Measurements from ENCODE around the gene HIVEP3. TPM values are rescaled to one million over a fixed set of nuclear protein-coding genes. Genes with fewer than 3 reads are reported as not detected.

HIVEP3 gene
- total RNA-seq, 3 donors from 2014 or later = 107 to 117 (median 114) TPM

- peaks cover 45% of the 10 kb centered on the region for H3K36me3 Mint-ChIP-seq (ENCODE audit: insufficient read depth)
- DNase-seq = no peak
- no peak for ATAC-seq
- no peaks in the 10 kb centered on the region for H3K9me3 Mint-ChIP-seq
- H3K4me3 Mint-ChIP-seq = no peak overlapping the region
- no peaks in the 10 kb centered on the region for H3K27me3 Mint-ChIP-seq (ENCODE audit: low read depth)
- H3K4me1 Mint-ChIP-seq (ENCODE audit: low read depth) = peaks cover 55% of the 10 kb centered on the region
These were observed 295.6 kb downstream of the HIVEP3 start for GRCh38 chr1:41622859-41623732.

- no peak for ATAC-seq
- no peak overlapping the region for H3K4me3 Mint-ChIP-seq
- H3K9me3 Mint-ChIP-seq = no peaks in the 10 kb centered on the region
- H3K36me3 Mint-ChIP-seq (ENCODE audit: insufficient read depth) = peaks cover 44% of the 10 kb centered on the region
- H3K27me3 Mint-ChIP-seq (ENCODE audit: low read depth) = no peaks in the 10 kb centered on the region
- DNase-seq = no peak
- peaks cover 50% of the 10 kb centered on the region for H3K4me1 Mint-ChIP-seq (ENCODE audit: low read depth)
These were observed 296.3 kb downstream of the HIVEP3 start for GRCh38 chr1:41622402-41622801.

DNA sequence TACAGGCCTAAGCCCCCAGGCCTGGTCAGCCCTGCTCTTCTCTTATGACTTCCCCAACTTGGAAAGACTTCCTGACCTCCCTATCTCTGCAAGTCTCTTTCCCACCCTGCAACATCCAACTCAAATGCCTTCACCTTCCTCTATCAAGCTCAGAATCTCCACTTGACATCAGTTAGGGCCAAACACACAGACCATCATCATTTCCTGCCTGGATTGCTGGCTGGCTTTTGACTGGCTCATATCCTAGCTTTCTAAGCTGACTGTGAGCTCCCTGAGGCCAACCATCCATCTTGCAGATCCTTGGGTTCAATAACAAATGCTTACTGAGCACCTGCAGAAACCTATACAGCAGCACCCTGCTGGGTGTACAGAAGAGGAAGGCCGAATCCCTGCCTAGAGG lies 296.9 kb downstream of the HIVEP3 start:
- Mint-ChIP-seq H3K4me1 (ENCODE audit: low read depth) (peaks cover 43% of the 10 kb centered on the region), H3K36me3 (ENCODE audit: insufficient read depth) (peaks cover 46% of the 10 kb centered on the region), H3K9me3 (no peaks in the 10 kb centered on the region), H3K4me3 (no peak overlapping the region), H3K27me3 (ENCODE audit: low read depth) (no peaks in the 10 kb centered on the region)
- DNase-seq (no peak), ATAC-seq (no peak)

DNA sequence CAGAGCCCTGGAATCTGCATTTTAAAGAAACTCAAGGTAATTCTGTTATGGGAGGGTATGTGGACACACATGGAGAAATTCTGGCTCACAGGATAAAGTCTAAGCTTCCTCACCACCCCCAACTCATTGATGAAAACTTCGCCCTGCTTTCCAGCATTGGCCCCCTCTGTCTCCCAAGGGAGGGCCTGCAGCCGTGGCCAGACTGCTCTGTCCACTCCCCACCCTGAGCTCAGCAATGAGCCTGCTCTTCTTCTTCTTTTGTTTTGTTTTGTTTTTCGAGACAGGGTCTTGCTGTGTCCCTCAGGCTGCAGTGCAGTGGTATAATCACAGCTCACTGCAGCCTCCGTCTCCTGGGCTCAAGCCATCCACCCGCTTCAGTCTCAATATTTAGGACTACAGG lies 297.5 kb downstream of the HIVEP3 start:
- DNase-seq (no peak), ATAC-seq (no peak)
- no peaks in the 10 kb centered on the region for H3K27me3 Mint-ChIP-seq (ENCODE audit: low read depth)
- peaks cover 42% of the 10 kb centered on the region for H3K36me3 Mint-ChIP-seq (ENCODE audit: insufficient read depth)
- peaks cover 39% of the 10 kb centered on the region for H3K4me1 Mint-ChIP-seq (ENCODE audit: low read depth)
- no peaks in the 10 kb centered on the region for H3K9me3 Mint-ChIP-seq
- H3K4me3 Mint-ChIP-seq = no peak overlapping the region

DNA sequence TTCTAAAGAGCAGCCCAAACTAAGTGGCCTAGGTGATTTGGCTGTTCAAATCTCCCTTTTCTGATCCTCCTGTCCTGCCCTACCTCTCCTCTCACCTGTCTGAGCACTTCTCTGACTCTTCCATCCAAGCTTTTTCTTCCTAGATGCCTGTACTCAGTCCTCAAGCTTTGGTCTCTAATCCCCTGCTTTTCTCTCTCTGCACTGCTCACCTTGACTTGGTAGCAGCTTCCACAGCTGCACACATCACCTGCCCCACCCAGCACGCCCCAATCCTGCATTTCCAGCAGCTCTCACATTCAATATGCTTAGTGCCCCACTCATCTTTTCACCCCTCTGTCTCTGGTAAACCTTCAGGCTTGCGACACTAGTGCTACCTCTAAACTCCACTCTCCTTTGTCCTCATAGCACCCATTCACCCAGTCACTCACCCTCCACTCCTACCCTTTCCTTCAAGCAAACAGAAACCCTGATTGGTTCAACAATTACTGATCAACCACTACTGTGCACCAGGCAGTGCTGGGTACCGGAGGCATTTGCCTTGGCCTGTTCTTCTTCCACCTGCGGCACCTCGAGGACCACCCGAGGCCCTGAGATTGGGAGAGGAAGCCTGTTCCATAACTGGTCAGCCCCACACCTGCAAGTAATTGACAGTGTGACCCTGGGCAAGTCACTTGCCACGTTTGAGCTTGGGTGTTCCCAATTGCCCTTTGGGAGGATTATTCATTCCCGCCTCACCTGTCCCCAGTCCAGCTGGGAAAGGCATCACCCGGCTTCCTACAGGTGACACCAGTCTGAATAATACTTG lies 298.2 kb downstream of the HIVEP3 start:
- DNase-seq (no peak), ATAC-seq (no peak)
- Mint-ChIP-seq H3K4me1 (ENCODE audit: low read depth) (peaks cover 38% of the 10 kb centered on the region), H3K27me3 (ENCODE audit: low read depth) (no peaks in the 10 kb centered on the region), H3K4me3 (no peak overlapping the region), H3K9me3 (no peaks in the 10 kb centered on the region), H3K36me3 (ENCODE audit: insufficient read depth) (peaks cover 40% of the 10 kb centered on the region)

GRCh38 chr1:41619511-41620364 lies 299.0 kb downstream of the HIVEP3 start:
- DNase-seq (no peak), ATAC-seq (no peak)
- Mint-ChIP-seq H3K36me3 (ENCODE audit: insufficient read depth) (peaks cover 40% of the 10 kb centered on the region), H3K4me3 (no peak overlapping the region), H3K9me3 (no peaks in the 10 kb centered on the region), H3K27me3 (ENCODE audit: low read depth) (no peaks in the 10 kb centered on the region), H3K4me1 (ENCODE audit: low read depth) (peaks cover 42% of the 10 kb centered on the region)

GRCh38 chr1:41618871-41619270 lies 299.9 kb downstream of the HIVEP3 start:
- no peak for ATAC-seq
- Mint-ChIP-seq H3K4me3 (no peak overlapping the region), H3K36me3 (ENCODE audit: insufficient read depth) (peaks cover 40% of the 10 kb centered on the region), H3K9me3 (no peaks in the 10 kb centered on the region), H3K4me1 (ENCODE audit: low read depth) (peaks cover 35% of the 10 kb centered on the region), H3K27me3 (ENCODE audit: low read depth) (no peaks in the 10 kb centered on the region)
- DNase-seq = no peak

- H3K4me3 Mint-ChIP-seq = no peak overlapping the region
- no peaks in the 10 kb centered on the region for H3K9me3 Mint-ChIP-seq
- peaks cover 44% of the 10 kb centered on the region for H3K36me3 Mint-ChIP-seq (ENCODE audit: insufficient read depth)
- peaks cover 28% of the 10 kb centered on the region for H3K4me1 Mint-ChIP-seq (ENCODE audit: low read depth)
- H3K27me3 Mint-ChIP-seq (ENCODE audit: low read depth) = no peaks in the 10 kb centered on the region
- DNase-seq = no peak
- no peak for ATAC-seq
These were observed 300.5 kb downstream of the HIVEP3 start for GRCh38 chr1:41618066-41618825.

GRCh38 chr1:41617336-41617735 lies 301.4 kb downstream of the HIVEP3 start:
- H3K9me3 Mint-ChIP-seq = no peaks in the 10 kb centered on the region
- H3K36me3 Mint-ChIP-seq (ENCODE audit: insufficient read depth) = peaks cover 39% of the 10 kb centered on the region
- ATAC-seq (no peak), DNase-seq (no peak)
- H3K27me3 Mint-ChIP-seq (ENCODE audit: low read depth) = no peaks in the 10 kb centered on the region
- H3K4me1 Mint-ChIP-seq (ENCODE audit: low read depth) = peaks cover 19% of the 10 kb centered on the region
- H3K4me3 Mint-ChIP-seq = no peak overlapping the region

DNA sequence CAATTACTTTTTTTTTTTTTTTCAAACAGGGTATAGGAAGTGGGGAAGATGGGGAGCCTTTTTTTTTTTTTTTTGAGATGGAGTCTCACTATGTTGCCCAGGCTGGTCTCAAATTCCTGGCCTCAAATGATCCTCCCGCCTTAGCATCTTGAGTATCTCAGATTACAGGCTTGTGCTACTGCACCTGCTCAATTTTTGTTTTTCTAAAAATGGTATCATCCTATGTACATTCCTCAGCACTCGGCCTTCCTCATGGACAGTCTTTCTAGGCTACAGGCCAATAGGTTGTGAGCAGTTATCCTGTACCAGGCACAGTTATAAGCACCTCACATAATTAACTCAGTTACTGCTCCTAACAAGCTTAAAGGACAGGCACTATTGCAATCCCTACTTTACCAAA lies 302.2 kb downstream of the HIVEP3 start:
- Mint-ChIP-seq H3K9me3 (no peaks in the 10 kb centered on the region), H3K4me3 (no peak overlapping the region), H3K36me3 (ENCODE audit: insufficient read depth) (peaks cover 38% of the 10 kb centered on the region), H3K4me1 (ENCODE audit: low read depth) (peaks cover 12% of the 10 kb centered on the region), H3K27me3 (ENCODE audit: low read depth) (no peaks in the 10 kb centered on the region)
- DNase-seq (no peak), ATAC-seq (no peak)

DNA sequence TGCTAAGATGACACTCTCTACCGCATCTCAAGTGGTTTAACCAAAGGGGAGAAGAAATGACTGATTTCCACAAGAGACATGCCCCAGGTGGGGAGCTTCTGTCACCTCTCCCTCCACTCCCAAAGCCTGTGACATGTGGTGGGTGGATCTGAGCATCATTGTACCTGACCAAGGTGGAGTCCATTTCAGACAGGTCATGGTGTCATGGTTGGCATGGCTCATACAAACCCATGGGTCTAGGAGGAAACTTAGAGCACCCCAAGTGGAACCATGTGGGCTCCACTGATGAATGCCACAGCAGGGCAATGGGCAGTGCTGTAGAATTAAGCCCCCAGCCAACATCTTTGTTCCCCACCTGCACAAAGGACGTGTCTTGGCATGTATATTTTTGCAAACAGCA lies 302.7 kb downstream of the HIVEP3 start:
- H3K36me3 Mint-ChIP-seq (ENCODE audit: insufficient read depth) = peaks cover 37% of the 10 kb centered on the region
- no peaks in the 10 kb centered on the region for H3K27me3 Mint-ChIP-seq (ENCODE audit: low read depth)
- ATAC-seq (no peak), DNase-seq (no peak)
- peaks cover 12% of the 10 kb centered on the region for H3K4me1 Mint-ChIP-seq (ENCODE audit: low read depth)
- H3K4me3 Mint-ChIP-seq = no peak overlapping the region
- H3K9me3 Mint-ChIP-seq = no peaks in the 10 kb centered on the region

- H3K27me3 Mint-ChIP-seq (ENCODE audit: low read depth) = no peaks in the 10 kb centered on the region
- H3K9me3 Mint-ChIP-seq = no peaks in the 10 kb centered on the region
- DNase-seq = no peak
- no peak overlapping the region for H3K4me3 Mint-ChIP-seq
- ATAC-seq = no peak
- H3K36me3 Mint-ChIP-seq (ENCODE audit: insufficient read depth) = peaks cover 37% of the 10 kb centered on the region
- peaks cover 7% of the 10 kb centered on the region for H3K4me1 Mint-ChIP-seq (ENCODE audit: low read depth)
These were observed 303.4 kb downstream of the HIVEP3 start for GRCh38 chr1:41615316-41615715.

DNA sequence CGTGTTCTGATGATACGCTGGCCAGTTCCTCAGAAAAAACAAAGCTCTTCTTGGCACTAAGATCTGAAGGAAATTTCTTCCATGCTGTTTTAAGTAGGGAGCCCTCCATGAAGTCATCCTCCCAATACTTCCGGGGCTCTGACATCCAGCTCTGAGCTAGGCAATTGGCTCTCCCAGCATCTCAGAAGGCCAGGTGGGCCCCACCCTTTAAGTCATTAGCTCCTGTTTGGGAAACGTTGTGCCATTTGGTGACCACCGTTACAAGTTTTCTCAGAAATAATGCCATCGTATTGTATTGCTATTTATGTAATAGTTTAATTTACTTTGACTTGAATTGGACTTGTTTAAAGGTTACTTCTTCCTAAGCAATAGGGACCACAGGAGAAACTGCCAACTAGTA lies 303.9 kb downstream of the HIVEP3 start:
- peaks cover 6% of the 10 kb centered on the region for H3K4me1 Mint-ChIP-seq (ENCODE audit: low read depth)
- DNase-seq = no peak
- peaks cover 40% of the 10 kb centered on the region for H3K36me3 Mint-ChIP-seq (ENCODE audit: insufficient read depth)
- no peak for ATAC-seq
- no peak overlapping the region for H3K4me3 Mint-ChIP-seq
- H3K27me3 Mint-ChIP-seq (ENCODE audit: low read depth) = no peaks in the 10 kb centered on the region
- H3K9me3 Mint-ChIP-seq = no peaks in the 10 kb centered on the region

All from activated T-cell treated with anti-CD3 and anti-CD28 coated beads, Interleukin-2, amount 50 U/mL, for 4 hours (primary cell).